Skeletal muscle satellite cell (primary cell): ENCODE data around the gene SOAT2.
"Not testable (repeated sequence)": the region's sequence is repeated elsewhere in the genome, so short reads cannot be mapped to it uniquely, and the experiment has no call there.

Experiments used
- H3K27me3 ChIP-seq: 2 replicates; pipeline ENCODE4 v1.7.0; 2013; ENCODE audit warnings: low read length; ENCODE audit not compliant: control insufficient read depth, insufficient read depth
- H3K36me3 ChIP-seq: 2 replicates; pipeline ENCODE4 v1.7.0; 2013; ENCODE audit warnings: mild to moderate bottlenecking, control low read depth, low read length; ENCODE audit not compliant: insufficient read depth
- H3K4me1 ChIP-seq: 2 replicates; pipeline ENCODE4 v1.7.0; 2013; ENCODE audit warnings: low read length; ENCODE audit not compliant: control insufficient read depth, insufficient read depth
- H3K4me2 ChIP-seq: 2 replicates; pipeline ENCODE4 v1.7.0; 2013; ENCODE audit warnings: mild to moderate bottlenecking, low read length
- H3K4me3 ChIP-seq: 2 replicates; pipeline ENCODE4 v1.7.0; 2013; ENCODE audit warnings: low read length
- H3K9ac ChIP-seq: 2 replicates; pipeline ENCODE4 v1.7.0; 2013; ENCODE audit warnings: mild to moderate bottlenecking, low read depth, low read length, moderate library complexity
- H3K9me3 ChIP-seq: replicated peaks from 2 replicates; pipeline ENCODE4 v1.7.0; 2013; ENCODE audit warnings: mild to moderate bottlenecking, control low read depth, low read length

The SOAT2 gene

GRCh38 chr12:53147181-53147580 lies 43.9 kb downstream of the SOAT2 start:
- no peaks in the 10 kb centered on the region for H3K27me3 ChIP-seq
- no peaks in the 10 kb centered on the region for H3K36me3 ChIP-seq
- no peaks in the 10 kb centered on the region for H3K4me1 ChIP-seq
- H3K9me3 ChIP-seq, result no peaks in the 10 kb centered on the region
- no peak overlapping the region for H3K4me2 ChIP-seq
- no peak overlapping the region for H3K4me3 ChIP-seq
- no peak overlapping the region for H3K9ac ChIP-seq

GRCh38 chr12:53147653-53148052 lies 44.4 kb downstream of the SOAT2 start:
- Histone ChIP-seq H3K9ac (no peak overlapping the region), H3K27me3 (no peaks in the 10 kb centered on the region), H3K36me3 (no peaks in the 10 kb centered on the region), H3K4me1 (no peaks in the 10 kb centered on the region), H3K4me3 (no peak overlapping the region), H3K4me2 (no peak overlapping the region), H3K9me3 (no peaks in the 10 kb centered on the region)

GRCh38 chr12:53151039-53151438 lies 47.8 kb downstream of the SOAT2 start:
- no peaks in the 10 kb centered on the region for H3K4me1 ChIP-seq
- H3K4me2 ChIP-seq, result no peak overlapping the region
- no peaks in the 10 kb centered on the region for H3K9me3 ChIP-seq
- no peaks in the 10 kb centered on the region for H3K27me3 ChIP-seq
- no peak overlapping the region for H3K4me3 ChIP-seq
- no peak overlapping the region for H3K9ac ChIP-seq
- no peaks in the 10 kb centered on the region for H3K36me3 ChIP-seq

DNA sequence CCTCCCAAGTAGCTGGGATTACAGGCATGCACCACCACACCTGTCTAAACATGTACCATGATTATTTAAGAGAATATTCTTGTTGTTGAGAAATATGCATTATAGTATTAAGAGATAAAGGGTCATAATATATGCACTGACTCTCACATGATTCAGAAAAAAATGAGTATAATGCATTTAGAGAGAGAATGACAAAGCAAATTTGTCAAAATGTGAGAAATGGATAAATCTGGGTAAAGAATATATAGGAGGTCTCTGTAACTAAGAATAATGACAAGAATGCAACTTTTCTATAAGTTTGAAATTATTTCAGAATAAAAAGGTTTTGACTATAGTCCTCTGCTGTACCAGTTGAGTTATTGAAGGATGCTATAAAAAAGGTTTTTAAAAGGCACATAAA lies 49.1 kb downstream of the SOAT2 start:
- H3K27me3 ChIP-seq, result no peaks in the 10 kb centered on the region
- no peak overlapping the region for H3K9ac ChIP-seq
- H3K9me3 ChIP-seq, result no peaks in the 10 kb centered on the region
- H3K4me3 ChIP-seq, result no peak overlapping the region
- H3K4me1 ChIP-seq, result no peaks in the 10 kb centered on the region
- H3K36me3 ChIP-seq, result no peaks in the 10 kb centered on the region
- no peak overlapping the region for H3K4me2 ChIP-seq

GRCh38 chr12:53159195-53159839 lies 56.0 kb downstream of the SOAT2 start:
- no peak overlapping the region for H3K9ac ChIP-seq
- no peak overlapping the region for H3K4me3 ChIP-seq
- H3K9me3 ChIP-seq, result no peaks in the 10 kb centered on the region
- no peak overlapping the region for H3K4me2 ChIP-seq
- H3K4me1 ChIP-seq, result no peaks in the 10 kb centered on the region
- no peaks in the 10 kb centered on the region for H3K36me3 ChIP-seq
- no peaks in the 10 kb centered on the region for H3K27me3 ChIP-seq

GRCh38 chr12:53160000-53160399 lies 56.7 kb downstream of the SOAT2 start:
- no peak overlapping the region for H3K4me2 ChIP-seq
- H3K4me3 ChIP-seq, result no peak overlapping the region
- no peaks in the 10 kb centered on the region for H3K4me1 ChIP-seq
- no peaks in the 10 kb centered on the region for H3K9me3 ChIP-seq
- H3K36me3 ChIP-seq, result no peaks in the 10 kb centered on the region
- H3K9ac ChIP-seq, result no peak overlapping the region
- no peaks in the 10 kb centered on the region for H3K27me3 ChIP-seq

DNA sequence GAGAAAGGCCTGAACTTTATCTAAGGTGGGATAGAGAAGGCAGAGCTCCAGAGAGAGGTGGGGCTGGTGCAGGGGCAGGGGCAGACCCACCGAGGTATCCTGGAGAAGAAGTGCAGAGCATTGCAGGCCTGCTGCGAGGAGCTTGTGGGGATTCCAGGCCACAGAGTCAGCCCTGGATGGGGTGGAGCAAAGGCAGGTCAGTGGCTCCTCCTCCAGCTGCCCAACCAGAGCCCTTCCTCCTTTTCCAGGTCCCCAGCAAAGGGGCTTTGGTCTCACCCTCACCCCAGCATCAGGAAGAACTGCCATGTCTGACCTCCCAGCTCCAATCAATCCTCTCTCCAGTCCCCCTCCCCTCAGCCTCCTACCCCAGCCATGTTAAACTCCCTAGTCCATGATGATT lies 57.4 kb downstream of the SOAT2 start:
- Histone ChIP-seq H3K4me3 (no peak overlapping the region), H3K9me3 (no peaks in the 10 kb centered on the region), H3K27me3 (no peaks in the 10 kb centered on the region), H3K9ac (no peak overlapping the region), H3K4me1 (no peaks in the 10 kb centered on the region), H3K4me2 (no peak overlapping the region), H3K36me3 (no peaks in the 10 kb centered on the region)

DNA sequence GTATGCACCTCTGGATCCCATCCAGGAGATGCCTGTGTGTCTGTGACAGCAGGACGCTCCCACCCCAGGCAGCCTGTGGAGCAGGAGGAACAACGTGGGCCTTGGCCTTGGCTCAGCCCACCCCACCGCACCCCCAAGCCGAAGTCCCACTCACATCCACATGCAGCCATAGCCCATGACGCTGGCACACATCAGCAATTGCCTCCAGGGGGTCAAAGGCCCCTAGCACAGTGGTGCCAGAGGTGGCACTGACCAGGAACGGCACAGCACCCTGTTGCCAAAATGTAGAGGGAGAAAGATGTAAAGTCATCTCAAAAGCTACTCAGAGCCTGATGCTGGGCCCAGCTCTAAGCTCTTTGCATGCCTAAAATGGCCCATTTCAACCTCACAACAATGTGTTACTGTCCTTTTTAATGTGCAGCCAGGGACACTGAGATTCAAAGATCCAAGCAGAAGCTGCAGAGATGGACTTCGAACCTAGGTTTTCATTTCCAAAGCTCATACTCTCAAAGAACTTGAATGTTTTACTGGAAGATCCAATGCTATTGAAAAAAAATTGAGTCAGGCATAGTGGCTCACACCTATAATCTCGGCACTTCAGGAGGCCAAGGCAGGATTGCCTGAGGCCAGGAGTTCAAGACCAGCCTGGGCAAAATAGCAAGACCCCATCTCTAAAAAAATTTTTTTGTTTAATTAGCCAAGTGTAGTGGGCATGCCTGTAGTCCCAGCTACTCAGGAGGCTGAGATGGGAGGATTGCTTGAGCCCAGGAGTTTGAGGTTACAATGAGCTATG lies 58.0 kb downstream of the SOAT2 start:
- Histone ChIP-seq H3K4me2 (no peak overlapping the region), H3K36me3 (no peaks in the 10 kb centered on the region), H3K4me1 (no peaks in the 10 kb centered on the region), H3K9me3 (no peaks in the 10 kb centered on the region), H3K27me3 (no peaks in the 10 kb centered on the region), H3K4me3 (no peak overlapping the region), H3K9ac (no peak overlapping the region)

DNA sequence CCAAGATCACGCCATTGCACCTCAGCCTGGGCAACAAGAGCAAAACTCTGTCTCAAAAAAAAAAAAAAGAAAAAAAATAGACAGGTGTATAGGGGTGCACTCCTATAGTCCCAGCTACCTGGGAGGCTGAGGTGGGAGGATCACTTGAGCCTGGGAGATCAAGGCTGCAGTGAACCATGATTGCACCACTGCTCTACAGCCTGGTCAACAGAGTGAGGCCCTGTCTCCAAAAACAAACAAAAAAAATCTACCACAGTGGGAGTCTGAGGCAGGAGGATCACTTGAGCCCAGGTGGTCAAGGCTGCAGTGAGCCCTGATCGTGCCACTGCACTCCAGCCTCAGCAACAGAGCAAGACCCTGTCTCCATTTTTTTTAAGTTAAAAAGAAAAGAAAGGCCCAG lies 59.7 kb downstream of the SOAT2 start:
- H3K36me3 ChIP-seq, H3K4me1 ChIP-seq, H3K27me3 ChIP-seq, H3K4me2 ChIP-seq, H3K9ac ChIP-seq, H3K4me3 ChIP-seq, H3K9me3 ChIP-seq: not testable (repeated sequence)

DNA sequence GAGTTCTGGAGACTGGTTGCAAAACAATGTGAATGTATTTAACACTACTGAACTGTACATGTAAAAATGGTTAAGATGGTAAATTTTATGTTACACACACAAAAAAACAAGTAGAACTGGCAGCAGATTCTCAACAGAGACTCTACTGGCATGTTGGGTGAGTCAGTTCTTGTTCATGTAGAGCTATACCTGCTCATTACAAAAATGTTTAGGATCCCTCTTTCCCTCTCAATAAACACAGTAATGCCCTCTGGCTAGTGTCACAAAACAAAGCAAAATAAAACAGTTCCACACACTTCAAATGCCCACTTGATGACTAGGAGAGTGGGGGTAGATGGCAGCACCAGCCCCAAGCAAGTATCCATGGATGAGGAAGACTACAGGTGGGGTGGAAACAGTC lies 63.6 kb downstream of the SOAT2 start:
- H3K4me3 ChIP-seq, result no peak overlapping the region
- H3K9ac ChIP-seq, result no peak overlapping the region
- H3K9me3 ChIP-seq, result no peaks in the 10 kb centered on the region
- H3K36me3 ChIP-seq, result peaks cover 10% of the 10 kb centered on the region
- no peaks in the 10 kb centered on the region for H3K27me3 ChIP-seq
- H3K4me2 ChIP-seq, result no peak overlapping the region
- H3K4me1 ChIP-seq, result peaks cover 4% of the 10 kb centered on the region

- H3K4me1 ChIP-seq, result peaks cover 5% of the 10 kb centered on the region
Measured at GRCh38 chr12:53169644-53170043, 66.4 kb downstream of the SOAT2 start.

DNA sequence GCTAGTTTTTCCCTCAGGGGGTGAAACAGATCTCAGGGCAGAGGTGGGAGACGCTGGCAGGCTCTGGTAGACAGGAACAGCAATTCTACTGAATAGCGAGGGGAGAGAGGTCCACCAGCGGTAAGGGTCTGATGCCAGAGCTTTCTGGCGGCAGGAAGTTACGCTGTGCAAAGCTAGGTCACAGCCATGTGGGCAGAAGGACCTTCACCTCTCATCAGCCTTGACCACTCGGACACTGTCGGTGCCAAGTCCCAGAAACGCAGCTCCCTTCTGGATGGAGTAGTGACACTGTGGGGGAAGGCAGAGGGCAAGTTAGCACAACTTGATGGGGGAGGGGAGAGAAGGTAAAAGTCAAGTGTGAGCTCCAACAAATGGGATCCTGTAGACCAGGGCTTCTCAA lies 66.9 kb downstream of the SOAT2 start:
- no peaks in the 10 kb centered on the region for H3K27me3 ChIP-seq
- no peaks in the 10 kb centered on the region for H3K9me3 ChIP-seq
- no peak overlapping the region for H3K9ac ChIP-seq
- no peak overlapping the region for H3K4me3 ChIP-seq
- H3K4me2 ChIP-seq, result no peak overlapping the region
- H3K4me1 ChIP-seq, result peaks cover 11% of the 10 kb centered on the region
- H3K36me3 ChIP-seq, result peaks cover 10% of the 10 kb centered on the region

More at GRCh38 chr12:53169644-53170043, 66.4 kb downstream of the SOAT2 start:
- peaks cover 10% of the 10 kb centered on the region for H3K36me3 ChIP-seq
- no peaks in the 10 kb centered on the region for H3K27me3 ChIP-seq
- no peak overlapping the region for H3K9ac ChIP-seq
- H3K4me2 ChIP-seq, result no peak overlapping the region
- no peaks in the 10 kb centered on the region for H3K9me3 ChIP-seq
- H3K4me3 ChIP-seq, result no peak overlapping the region
